ENCODE results near the gene CXCL17. TPM values are rescaled to one million over a fixed set of nuclear protein-coding genes. Genes with fewer than 3 reads are reported as not detected.

Gene CXCL17
- total and polyA plus RNA-seq, 2 experiments from 2014 or later, result 0.39 TPM; not detected in 1

- TF ChIP-seq STAT1 (IDR thresholded peaks at IDR 0.05; ENCODE audit: unreplicated experiment), result no peak
- TF ChIP-seq EZH2 (IDR thresholded peaks at IDR 0.05; ENCODE audit: low read depth, unreplicated experiment), result no peak
- TF ChIP-seq NANOG (IDR thresholded peaks at IDR 0.05; ENCODE audit: borderline replicate concordance), result no peak
- no peak for TF ChIP-seq REST (IDR thresholded peaks at IDR 0.05; ENCODE audit: unreplicated experiment)
- Histone ChIP-seq H3K9me2 (ENCODE audit: insufficient read depth) (no peaks in the 10 kb centered on the region), H3K27me3 (ENCODE audit: insufficient read depth) (no peaks in the 10 kb centered on the region), H3K4me1 (ENCODE audit: insufficient read depth) (peaks cover 58% of the 10 kb centered on the region), H3F3A (replicated peaks; ENCODE audit: low read depth) (peaks cover 16% of the 10 kb centered on the region), H3K36me3 (ENCODE audit: insufficient read depth) (no peaks in the 10 kb centered on the region), H3K79me2 (replicated peaks; ENCODE audit: insufficient read depth) (no peaks in the 10 kb centered on the region), H3K4me2 (peak overlapping the region; percentile 28; the same call in 1 of the 2 replicates), H4K20me1 (replicated peaks; ENCODE audit: insufficient read depth) (no peaks in the 10 kb centered on the region), H3K4me3 (no peak overlapping the region), H3K27ac (ENCODE audit: low read depth) (peak overlapping the region; percentile 64), H2AFZ (no peak overlapping the region)
- Mint-ChIP-seq H3K27ac (peak overlapping the region; percentile 64), H3K4me3 (no peak overlapping the region; the same call in 2 of the 3 replicates), H3K9me3 (no peaks in the 10 kb centered on the region), H3K27me3 (ENCODE audit: insufficient read depth, low read depth, poor library complexity) (peaks cover 6% of the 10 kb centered on the region), H3K36me3 (ENCODE audit: low read depth) (no peaks in the 10 kb centered on the region), H3K4me1 (peaks cover 59% of the 10 kb centered on the region)
- ATAC-seq, result no peak
- no peak for DNase-seq (ENCODE audit: low spot score)
These were observed 29.8 kb upstream of the CXCL17 start for GRCh38 chr19:42472402-42473147.

GRCh38 chr19:42471554-42472249 lies 29.0 kb upstream of the CXCL17 start:
- Mint-ChIP-seq H3K27me3 (ENCODE audit: insufficient read depth, low read depth, poor library complexity) (peaks cover 5% of the 10 kb centered on the region), H3K27ac (peak overlapping the region; percentile 64), H3K9me3 (no peaks in the 10 kb centered on the region), H3K4me1 (peaks cover 61% of the 10 kb centered on the region), H3K4me3 (no peak overlapping the region), H3K36me3 (ENCODE audit: low read depth) (no peaks in the 10 kb centered on the region)
- Histone ChIP-seq H3K27ac (ENCODE audit: low read depth) (peak overlapping the region; percentile 64), H3K27me3 (ENCODE audit: insufficient read depth) (no peaks in the 10 kb centered on the region), H3K36me3 (ENCODE audit: insufficient read depth) (no peaks in the 10 kb centered on the region), H4K20me1 (replicated peaks; ENCODE audit: insufficient read depth) (no peaks in the 10 kb centered on the region), H3F3A (replicated peaks; ENCODE audit: low read depth) (peaks cover 16% of the 10 kb centered on the region), H3K79me2 (replicated peaks; ENCODE audit: insufficient read depth) (no peaks in the 10 kb centered on the region), H3K4me3 (no peak overlapping the region), H3K4me2 (peak overlapping the region; percentile 28), H3K9me2 (ENCODE audit: insufficient read depth) (no peaks in the 10 kb centered on the region), H2AFZ (no peak overlapping the region), H3K4me1 (ENCODE audit: insufficient read depth) (peaks cover 55% of the 10 kb centered on the region)
- ATAC-seq (peak; percentile 58), DNase-seq (ENCODE audit: low spot score) (peak; percentile 60)
- TF ChIP-seq EZH2phosphoT487 (IDR thresholded peaks at IDR 0.05; ENCODE audit: unreplicated experiment) (no peak), ZNF462 (CRISPR knock-in tag; IDR thresholded peaks at IDR 0.05) (peak; percentile 60)

Measured in GM23338 (cell line).